ENCODE results near the gene NACC2.
"Not testable (repeated sequence)": the region's sequence is repeated elsewhere in the genome, so short reads cannot be mapped to it uniquely, and the experiment has no call there.

The NACC2 gene

DNA sequence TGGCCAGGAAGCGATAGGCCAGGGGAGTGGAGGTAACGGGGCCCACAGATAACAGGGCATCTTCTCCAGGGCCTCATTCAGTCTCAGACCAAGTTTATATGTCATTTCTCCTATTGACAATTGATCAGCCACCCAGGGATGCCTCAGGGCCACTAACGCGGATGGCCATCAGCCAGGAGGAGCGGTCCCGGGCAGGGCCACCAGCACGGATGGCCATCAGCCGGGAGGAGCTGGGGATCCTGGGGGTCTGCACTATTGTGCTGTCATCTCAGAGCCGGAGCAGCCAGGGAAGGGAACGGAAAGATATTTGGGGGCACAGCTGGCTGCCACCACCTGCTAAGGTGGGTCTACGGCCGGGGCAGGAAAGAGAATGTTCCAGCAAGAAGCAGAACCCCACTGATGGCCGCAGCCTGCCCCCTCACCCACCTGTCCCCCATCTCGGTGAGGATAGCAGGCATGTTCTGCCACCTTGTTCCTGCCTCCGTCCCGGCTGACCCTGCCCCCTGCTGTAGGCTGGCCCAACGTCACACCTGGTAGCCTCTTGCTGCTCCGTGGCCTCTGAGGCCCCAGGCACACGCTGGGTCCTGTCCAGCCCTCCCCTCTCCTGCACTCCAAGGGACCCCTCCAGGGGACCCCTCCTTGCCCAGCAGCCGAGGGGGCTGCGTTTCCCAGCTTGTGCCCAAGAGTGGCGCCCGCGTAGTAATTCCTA is 112.4 kb downstream of the NACC2 start:
- no peak for DNase-seq (ENCODE audit: low read depth in 1 of 2, low spot score in 1 of 2)

DNA sequence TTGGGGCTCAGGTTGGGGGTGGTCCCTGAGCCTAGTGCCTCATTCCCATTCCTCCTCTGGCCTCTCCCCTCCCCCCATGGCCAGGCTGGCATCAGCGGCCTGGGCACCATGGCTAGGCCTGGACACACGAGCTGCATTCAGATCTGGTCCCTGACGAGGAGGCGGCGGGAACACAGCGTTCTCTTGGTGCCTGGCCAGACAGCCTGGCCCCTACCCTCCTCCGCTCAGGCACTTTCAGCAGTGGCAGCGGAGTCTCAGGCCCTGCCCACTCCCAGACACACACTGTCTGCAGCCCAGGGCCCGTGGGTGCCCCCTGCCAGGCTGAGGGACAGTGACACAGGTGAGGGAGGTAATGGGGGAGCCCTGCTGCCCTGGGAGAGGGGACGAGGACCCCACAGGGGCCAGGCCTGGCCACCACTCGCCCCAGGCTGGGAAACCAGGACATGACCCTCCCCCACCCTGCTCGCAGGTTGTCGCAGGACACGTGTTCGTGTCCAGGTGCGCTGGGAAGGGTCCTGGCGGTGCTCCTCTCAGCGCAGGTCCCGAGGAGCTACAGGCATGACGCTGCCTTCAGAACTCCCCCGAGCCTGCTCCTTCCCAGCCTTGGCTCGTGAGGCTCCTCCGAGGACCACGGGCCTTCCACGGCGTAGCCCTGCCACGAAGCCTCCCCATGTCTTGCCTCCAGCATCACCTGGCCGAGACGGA is 114.0 kb downstream of the NACC2 start:
- no peak for DNase-seq (ENCODE audit: low read depth in 1 of 2, low spot score in 1 of 2)

DNA sequence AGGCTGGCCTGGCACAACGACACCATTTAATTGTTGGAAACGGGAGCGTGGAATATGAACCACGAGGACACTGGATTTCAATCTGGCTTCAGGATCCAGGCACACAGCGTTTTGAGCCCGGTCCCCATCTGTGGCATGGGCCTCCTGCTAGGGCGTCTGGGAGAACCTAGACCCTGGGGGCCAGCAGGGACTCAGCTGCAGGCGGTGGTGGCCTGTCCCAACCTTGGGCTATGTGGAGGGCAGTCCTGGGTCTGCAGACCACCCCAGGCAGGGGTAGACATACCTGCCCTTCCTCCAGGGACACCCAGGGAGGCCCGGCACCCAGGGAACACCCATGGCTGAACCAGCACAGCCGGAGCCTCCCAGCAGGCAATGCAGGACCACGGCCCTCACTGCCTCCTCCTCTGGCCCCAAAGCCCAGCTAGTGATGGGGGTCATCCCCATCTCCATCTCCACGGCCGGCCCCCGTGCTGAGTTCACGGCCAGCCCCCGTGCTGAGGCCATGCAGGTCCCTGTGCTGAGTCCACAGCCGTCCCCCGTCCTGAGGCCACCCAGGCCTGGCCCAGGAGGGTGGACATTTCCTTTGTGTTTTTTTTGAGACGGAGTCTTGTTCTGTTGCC is 115.4 kb downstream of the NACC2 start:
- no peak for DNase-seq (ENCODE audit: low read depth in 1 of 2, low spot score in 1 of 2)

DNA sequence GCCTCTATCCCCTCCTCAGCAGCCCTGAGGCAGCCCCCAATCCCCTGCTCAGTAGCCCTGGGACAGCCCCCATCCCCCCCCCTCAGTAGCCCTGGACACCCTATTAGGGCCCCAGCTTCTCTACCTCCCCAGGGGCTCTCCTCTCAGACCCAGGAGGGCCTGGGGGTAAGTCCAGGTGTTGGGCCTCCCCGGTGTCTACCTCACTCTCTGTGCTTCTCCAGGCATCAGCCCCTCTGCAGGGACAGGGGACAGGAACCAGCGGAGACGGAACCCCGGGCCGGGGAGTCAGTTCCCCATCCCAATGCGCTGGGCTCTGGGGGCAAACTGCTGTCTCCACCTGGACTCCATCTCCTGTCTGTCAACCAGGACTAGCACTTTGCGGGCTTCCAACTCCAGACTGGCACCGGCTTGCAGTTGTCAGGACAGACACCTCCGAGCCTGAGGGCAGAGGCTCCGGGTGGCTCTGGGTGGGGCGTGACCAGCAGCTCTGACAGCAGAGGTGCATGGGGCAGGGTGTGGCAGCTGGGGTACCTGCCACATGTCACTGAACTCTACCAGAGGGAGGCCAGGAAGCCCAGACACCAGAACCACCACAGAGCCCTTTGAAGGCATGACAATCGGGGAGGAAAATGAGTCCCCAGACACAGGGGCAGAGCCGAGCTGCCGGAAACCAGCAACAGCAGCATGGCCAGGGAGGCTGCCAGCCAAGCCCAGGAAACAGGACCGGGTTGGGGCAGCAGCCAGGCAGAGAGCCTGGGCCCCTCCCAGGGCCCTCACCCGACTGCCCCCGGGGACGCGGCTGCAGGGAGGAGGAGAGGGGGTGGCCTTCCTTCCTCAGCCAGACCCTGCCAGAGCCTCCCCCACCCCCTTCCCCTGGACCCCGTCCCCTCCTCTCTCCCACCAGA is 116.2 kb downstream of the NACC2 start:
- peak in 1 of 2 donors; percentile 43 for DNase-seq (ENCODE audit: low read depth in 1 of 2, low spot score in 1 of 2)

DNA sequence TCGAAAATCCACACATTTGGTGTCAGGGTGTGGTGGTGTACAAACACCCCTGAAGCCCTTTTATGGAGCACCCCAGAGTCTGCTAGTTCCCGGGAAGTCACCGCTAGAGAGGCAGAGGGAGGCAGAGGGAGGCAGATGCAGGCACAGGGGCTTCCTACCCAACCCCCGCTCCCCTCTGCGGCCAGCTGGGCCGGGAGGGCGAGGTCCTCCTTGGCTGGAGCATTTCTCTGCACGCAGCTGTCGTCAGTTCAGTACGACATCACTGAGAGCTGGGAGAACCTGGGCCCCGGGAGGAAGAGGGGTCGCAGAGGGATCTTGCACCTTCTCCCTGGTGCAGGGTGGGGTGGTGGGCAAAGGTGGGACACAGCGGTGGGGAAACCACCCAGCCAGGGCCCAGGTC is 118.1 kb downstream of the NACC2 start:
- DNase-seq (ENCODE audit: low read depth in 1 of 2, low spot score in 1 of 2), result no peak

DNA sequence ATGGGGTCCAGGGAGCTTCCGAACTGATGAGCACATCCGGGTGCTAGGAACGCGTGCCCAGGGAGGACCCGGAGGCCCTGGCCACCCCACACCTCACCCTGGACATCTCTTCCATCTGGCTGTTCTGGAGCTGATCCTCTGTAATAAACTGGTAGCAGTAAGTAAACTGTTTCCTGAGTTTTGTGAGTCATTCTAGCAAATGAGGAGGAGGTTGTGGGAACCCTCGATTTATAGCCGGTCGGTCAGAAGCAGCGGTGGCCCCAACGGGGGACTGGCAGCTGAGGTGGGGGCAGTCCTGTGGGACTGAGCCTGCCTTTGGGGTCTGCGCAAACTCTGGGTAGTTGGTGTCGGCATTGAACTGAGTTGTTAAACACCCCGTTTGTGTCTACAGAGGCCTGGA is 118.6 kb downstream of the NACC2 start:
- DNase-seq (ENCODE audit: low read depth in 1 of 2, low spot score in 1 of 2), result no peak

DNA sequence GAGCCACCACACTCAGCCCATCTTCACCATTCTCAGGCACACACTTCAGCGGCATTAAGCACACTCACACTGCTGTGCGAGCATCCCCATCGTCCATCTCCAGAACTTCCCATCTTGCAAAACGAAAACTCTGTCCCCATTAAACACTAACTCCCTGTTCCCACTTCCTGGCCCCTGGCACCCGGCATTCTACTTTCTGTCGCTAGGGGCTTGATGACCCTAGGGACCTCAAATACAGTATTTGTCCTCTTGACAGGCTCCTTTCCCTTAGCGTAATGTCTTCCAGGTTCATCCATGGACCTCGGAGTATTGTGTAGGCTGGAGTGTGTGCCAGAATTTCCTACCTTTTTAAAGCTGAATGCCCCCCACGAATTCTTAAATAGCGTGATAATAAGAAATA is 119.3 kb downstream of the NACC2 start:
- DNase-seq (ENCODE audit: low read depth in 1 of 2, low spot score in 1 of 2), result no peak

DNA sequence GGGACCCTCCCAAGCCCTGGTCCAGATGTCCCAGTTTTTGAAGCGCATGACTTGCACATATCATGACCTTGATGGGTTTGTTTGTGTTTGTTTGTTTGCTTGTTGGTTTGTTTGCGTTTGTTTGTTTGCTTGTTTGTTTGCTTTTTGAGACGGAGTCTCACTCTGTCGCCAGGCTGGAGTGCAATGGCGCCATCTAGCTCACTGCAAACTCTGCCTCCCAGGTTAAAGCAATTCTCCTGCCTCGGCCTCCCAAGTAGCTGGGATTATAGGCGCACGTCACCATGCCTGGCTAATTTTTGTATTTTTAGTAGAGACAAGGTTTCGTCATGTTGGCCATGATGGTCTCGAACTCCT is 120.9 kb downstream of the NACC2 start:
- DNase-seq (ENCODE audit: low read depth in 1 of 2, low spot score in 1 of 2), result no peak

DNA sequence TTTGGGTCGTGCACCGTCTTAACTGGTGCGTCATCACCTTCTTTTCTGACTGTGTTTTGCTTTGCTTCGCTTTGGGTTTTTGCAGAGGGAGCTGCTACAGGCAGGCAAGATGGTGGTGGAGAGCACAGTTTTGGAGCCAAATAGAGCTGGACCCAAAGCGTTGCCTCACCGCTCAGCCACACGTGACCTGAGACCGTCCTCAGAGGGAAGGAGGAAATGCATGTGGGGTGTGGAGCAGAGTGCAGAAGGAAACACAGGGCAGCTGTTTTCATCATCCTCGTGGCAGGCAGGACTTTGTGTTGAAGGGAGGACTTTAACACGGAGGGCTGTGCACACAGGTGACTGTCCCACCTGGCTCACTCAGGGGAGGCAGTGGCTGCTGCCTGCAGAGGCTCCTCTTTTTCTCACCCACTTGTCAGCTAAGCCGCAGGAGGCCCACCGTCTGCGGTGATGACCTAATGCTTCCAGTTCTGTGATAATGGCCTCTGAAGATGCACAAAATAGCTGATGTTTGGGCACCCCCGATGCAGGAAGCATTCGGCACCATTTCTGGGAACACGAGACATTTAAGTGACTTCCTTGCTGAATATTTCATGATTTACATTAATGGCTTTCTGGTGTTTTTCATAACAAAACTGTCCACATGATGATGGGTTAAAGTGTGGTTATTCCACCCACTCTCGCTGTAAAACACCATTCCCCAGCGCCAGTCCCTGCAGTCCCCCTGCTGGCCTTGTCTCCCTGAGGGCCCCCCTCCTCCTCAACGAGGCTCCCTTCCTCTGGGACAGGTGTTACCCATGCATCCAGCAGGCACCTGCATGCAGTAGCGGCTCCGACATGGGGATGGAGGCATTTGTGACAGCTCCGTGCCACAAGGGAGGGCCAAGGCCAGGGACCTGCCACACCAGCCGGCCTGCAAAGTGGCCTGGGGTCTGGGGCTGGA is 121.5 kb downstream of the NACC2 start:
- DNase-seq (ENCODE audit: low read depth in 1 of 2, low spot score in 1 of 2), result no peak

DNA sequence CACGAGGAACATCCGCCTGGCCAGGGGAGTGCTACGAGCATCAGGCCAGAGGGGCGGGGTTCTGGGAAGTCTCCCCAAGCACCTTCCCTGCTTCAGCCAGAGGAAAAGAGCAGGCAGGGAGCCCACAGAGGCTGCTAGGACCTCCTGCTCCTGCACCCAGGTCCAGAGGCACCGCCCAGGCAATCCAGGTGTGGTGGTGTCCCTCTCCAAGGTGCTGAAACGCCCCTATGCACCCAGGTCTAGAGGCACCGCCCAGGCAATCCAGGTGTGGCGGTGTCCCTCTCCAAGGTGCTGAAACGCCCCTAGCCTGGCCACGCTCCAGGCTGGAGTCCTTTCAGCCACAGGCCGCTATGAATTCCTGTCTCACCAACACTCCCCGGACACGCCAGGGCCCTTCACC is 123.2 kb downstream of the NACC2 start:
- no peak for DNase-seq (ENCODE audit: low read depth in 1 of 2, low spot score in 1 of 2)

DNA sequence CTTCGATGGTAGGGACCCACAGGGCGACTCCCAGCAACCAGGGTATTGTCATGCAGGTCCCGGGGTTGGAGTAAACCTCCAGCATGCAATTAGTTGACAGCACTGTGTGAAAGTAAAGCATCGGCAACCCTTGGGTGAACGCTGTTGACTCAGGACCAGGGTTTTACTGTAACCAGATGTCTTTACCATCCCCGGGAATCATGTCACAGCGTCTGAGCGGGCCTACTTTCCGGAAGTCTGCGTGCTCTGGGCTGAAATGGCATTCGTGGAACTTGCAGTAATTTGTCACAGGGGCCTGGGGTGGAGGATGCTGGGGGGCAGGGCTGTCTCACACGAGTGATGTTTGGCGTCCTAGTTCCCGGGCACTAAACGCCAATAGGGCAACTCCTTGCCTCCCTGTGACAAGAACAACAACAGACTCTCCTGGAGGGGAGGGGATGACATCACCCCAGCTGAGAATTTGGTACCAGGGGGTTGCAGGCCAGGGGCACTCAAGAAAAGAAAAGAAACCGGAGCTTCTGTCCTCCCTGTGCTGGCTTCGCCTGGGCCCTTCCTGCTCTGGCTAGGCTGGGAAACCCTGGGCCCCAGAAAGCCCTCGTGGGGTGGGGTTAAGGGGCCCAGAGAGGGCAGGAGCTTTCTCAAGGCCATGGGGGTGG is 123.8 kb downstream of the NACC2 start:
- DNase-seq (ENCODE audit: low read depth in 1 of 2, low spot score in 1 of 2), result no peak

DNA sequence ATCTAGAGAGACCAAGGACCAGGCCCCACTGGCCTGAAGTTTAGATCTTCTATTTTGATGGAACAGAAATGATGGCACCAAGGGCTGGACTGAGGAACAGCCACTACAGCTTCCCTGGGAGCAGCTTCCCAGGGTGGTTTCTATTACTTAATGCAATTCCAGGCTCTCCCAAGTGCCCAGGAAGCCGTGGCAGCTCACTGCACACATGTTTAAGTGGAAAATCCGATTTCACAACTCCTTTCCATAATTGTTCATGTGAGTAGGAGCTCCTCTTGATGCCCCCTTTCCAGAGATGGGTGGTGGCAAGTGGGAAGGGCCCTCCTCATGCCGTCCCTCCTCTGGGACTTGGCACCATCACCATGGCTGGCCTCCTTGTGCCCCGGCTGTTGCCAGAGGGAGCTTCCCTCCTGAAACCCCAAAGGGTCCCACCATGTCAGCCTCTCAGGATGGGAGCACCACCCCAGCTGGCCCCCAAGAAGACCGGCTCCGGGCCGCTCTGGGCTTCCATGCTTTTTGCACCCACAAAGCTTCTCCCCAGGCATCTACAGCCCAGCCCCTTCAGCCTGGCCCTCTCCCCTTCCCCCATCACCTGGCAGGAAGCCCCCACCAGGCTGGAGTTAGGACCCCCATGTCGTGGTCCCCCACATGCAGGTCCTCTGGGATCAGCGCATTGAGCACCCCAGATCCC is 124.8 kb downstream of the NACC2 start:
- DNase-seq (ENCODE audit: low read depth in 1 of 2, low spot score in 1 of 2), result no peak

DNA sequence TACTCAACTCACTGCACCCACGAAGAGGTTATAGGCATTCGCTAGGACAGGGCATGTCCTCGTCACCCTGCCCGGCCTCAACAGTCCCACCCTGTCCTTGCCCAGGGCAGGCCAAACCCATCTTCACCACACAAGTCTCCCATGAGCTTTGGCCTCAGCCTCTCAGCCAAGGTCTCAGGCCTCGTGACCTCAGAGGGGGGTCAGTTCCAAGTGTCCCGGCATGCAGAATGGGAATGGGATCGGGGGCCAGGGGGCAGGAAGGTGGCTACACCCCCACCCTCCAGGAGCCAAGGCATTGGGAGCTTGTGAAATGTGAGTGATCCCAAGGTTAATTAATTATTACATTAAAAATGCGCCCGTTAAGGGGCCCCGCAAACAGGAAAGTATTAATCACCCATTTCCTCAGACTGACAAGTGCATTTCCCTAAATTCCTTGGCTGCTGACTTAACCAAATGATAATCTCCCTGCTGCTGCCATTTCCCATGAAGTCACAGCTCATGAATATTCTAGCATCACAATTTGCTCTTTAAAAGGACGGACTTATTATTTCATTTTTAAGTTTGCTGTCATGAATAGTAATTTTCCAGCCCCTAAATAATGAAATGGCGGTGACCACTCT is 125.9 kb downstream of the NACC2 start:
- DNase-seq (ENCODE audit: low read depth in 1 of 2, low spot score in 1 of 2), result no peak

DNA sequence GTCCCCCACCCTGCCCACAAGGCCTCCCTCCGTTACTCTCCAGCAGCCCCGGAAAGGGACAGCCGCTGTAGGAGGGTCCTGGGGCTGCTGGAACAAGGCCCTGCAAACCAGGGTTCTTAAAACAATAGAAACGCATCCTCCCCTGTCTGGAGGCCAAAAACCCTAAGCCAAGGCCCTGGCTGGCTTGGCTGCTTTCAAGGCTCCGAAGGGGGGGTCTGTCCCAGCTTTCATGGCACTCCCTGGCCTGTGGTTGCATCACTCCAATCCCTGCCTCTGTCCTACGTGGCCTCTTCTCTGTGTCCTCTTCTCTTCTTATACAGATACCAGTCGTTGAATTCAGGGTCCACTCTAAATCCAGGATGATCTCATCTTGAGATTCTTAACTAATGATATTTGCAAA is 126.5 kb downstream of the NACC2 start:
- DNase-seq (ENCODE audit: low read depth in 1 of 2, low spot score in 1 of 2), result no peak

DNA sequence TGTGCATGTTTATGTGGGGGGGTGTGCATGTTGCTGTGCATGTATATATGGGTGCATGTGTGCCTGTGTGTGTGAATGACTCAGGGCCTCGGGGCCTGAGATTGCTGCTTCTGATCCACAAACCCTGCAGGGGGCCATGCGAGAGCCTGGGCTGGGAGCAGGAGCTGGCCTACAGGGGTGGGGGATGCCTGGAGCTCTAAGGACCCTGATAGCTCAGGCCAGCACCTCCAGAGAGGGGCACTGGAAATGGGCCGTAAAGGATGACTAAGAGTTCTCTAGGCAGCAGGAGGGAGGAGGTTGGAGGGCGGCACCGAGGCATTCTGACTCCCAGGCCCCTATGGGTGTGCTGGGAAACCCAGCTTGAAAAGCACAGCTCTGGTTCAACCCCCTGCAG is 127.0 kb downstream of the NACC2 start:
- DNase-seq (ENCODE audit: low read depth in 1 of 2, low spot score in 1 of 2), result no peak

DNA sequence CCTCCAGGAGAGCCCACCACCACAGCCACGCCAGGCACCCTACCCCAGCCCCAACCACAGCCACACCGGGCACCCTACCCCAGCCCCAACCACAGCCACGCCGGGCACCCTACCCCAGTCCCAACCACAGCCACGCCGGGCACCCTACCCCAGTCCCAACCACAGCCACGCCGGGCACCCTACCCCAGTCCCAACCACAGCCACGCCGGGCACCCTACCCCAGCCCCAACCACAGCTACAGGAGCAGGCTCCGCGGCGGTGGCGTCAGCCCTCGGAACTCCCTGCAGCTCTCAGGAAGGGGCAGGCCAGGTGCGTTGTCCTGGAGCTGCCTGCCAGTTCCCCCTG is 128.2 kb downstream of the NACC2 start:
- not testable (repeated sequence) for DNase-seq (ENCODE audit: low read depth in 1 of 2, low spot score in 1 of 2)

DNA sequence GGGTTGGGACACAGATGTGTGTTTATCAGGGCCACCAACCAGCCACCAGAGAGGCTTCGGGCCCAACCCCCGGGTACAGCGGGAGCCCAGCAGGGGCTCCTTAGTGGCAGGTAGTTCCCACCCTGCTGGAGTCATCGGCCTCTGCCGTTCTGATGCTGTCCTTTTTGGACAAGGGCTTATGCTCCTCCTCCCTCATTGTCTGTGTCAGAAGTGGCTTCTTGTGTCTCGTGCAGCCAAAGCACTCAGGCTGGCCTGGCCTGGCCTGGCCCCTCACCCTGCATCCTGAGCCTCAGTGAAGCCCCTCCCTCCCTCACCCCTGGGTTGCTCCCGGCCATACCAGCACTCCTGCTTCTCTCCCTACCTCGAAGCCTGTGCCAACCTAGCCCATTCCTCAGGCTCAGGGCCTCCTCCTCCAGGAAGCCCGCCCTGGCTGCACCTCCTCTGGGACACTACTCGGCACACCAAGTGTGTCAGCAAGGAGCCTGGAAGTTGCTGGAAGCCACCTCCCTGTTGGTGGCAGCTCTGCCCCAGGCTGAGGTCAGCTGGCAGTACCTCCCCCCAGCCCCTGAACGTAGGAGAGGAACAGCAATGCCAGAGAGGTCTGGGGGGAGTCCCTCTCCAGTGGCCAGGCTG is 129.8 kb downstream of the NACC2 start:
- no peak for DNase-seq (ENCODE audit: low read depth in 1 of 2, low spot score in 1 of 2)

DNA sequence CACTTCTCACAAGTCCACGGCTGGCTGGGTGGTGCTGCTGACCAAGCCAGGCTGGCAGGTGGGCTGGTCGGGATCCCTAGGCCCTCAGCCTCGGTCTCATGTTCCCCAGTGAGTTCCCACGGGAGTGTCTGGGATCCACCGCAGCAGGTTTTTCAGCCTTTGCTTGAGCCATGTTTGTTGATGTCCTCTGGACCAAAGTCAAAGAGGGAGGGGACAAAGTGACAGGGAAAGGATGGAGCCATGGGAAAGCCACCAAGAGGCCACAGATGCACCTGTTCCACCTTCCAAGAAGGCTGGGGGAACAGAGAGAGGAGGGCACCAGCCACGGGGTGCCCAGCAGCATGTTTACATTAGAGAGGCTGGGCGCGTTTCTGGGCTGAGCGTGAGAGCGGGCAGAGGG is 131.2 kb downstream of the NACC2 start:
- no peak for DNase-seq (ENCODE audit: low read depth in 1 of 2, low spot score in 1 of 2)

DNA sequence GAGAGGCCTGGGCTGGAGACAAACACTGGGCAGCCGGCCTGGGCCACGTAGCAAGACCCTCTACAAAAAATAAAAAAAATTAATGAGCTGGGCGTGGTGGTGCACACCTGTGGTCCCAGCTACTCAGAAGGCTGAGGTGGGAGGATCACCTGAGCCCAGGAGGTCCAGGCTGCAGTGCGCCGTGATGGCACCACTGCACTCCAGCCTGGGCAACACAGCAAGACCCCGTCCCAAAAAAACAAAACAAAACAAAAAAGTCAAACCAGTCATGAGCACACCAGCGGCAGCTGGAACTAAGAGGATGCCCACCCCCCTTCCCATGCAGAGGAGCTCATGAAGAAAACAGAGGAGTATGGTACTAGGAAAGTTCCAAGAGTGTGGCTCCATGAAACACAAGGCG is 131.8 kb downstream of the NACC2 start:
- DNase-seq (ENCODE audit: low read depth in 1 of 2, low spot score in 1 of 2), result no peak
